Body of pancreas (tissue), 4 donors: Measurements from ENCODE around the gene SLC45A1. TPM values are rescaled to one million over a fixed set of nuclear protein-coding genes. Genes with fewer than 3 reads are reported as not detected.

Source experiments
- ATAC-seq: fragments of 150-250 bp; one replicate; pipeline ENCODE4 v1.9.1; 2016
- DNase-seq, 4 donors: peaks; one replicate each; pipeline ENCODE4 v3.0.0-alpha.2; 2019
- H3K27ac ChIP-seq, 4 donors: fragments of 200-600 bp; sonication (generic); 1 replicate in 3 of 4; 2 replicates in 1 of 4; pipeline versions ENCODE4 v1.5.1 to v1.6.1; 2016 to 2019; ENCODE audit warnings: mild to moderate bottlenecking in 1 of 4, mixed read lengths in 1 of 4, moderate library complexity in 1 of 4
- H3K27me3 ChIP-seq, 2 donors: fragments of 200-600 bp; sonication (generic); one replicate each; pipeline ENCODE4 v1.6.0; 2016; ENCODE audit warnings: mild to moderate bottlenecking in 1 of 2
- H3K36me3 ChIP-seq, 2 donors: fragments of 200-600 bp; sonication (generic); replicated peaks in 1 of 2; 2 replicates each; pipeline ENCODE4 v1.5.1; 2016; ENCODE audit warnings: low read depth in 2 of 2; ENCODE audit not compliant: insufficient read depth in 1 of 2
- H3K4me1 ChIP-seq: fragments of 200-600 bp; sonication (generic); one replicate; pipeline ENCODE4 v1.6.0; 2016
- H3K4me3 ChIP-seq, 2 donors: fragments of 200-600 bp; sonication (generic); 1 replicate in 1 of 2; 2 replicates in 1 of 2; pipeline ENCODE4 v1.5.1; 2016 to 2019
- H3K9me3 ChIP-seq, 3 donors: fragments of 200-600 bp; sonication (generic); 1 replicate in 2 of 3; 2 replicates in 1 of 3; pipeline ENCODE4 v1.5.1; 2016
- POLR2A ChIP-seq, 3 donors: fragments of 450-650 bp; IDR thresholded peaks; one replicate each; pipeline ENCODE4 v1.6.1; 2016; ENCODE audit warnings: antibody characterized with exemption in 3 of 3, mild to moderate bottlenecking in 2 of 3
- WGBS, 2 donors: methylation state at CpG; one replicate each; pipeline ENCODE4 v1.1.5; 2017; 5-methylcytosine and 5-hydroxymethylcytosine counted together
- intact Hi-C: fragments of 100-400 bp; cut with DNase I; formaldehyde crosslinking; loops from one replicate; pipeline ENCODE4 v1.15.1; 2023
- total RNA-seq, 2 donors: library from RNA; depleted of rRNA; stranded (reverse); fragments of >200 nt; gene quantifications; one replicate each; pipeline ENCODE4 v1.1.0, GENCODE V29; 2016
- TF ChIP-seq, protein P1 (sequence below), 7 experiments: fragments of 450-650 bp in 4 of 7; fragments of 200-600 bp in 3 of 7; sonication (generic) in 3 of 7; IDR thresholded peaks; one replicate each; pipeline ENCODE4 v1.5.1; 2016 to 2019; ENCODE audit warnings: antibody characterized with exemption in 7 of 7

SLC45A1 gene
- total RNA-seq, 2 donors from 2014 or later, result 1.6 TPM; not detected in 1

GRCh38 chr1:8350914-8351684 lies 33.2 kb downstream of the SLC45A1 start:
- WGBS, 2 donors, result 67 to 86% methylated on average over 17 to 23 of the region's 24 CpGs

GRCh38 chr1:8351693-8352470 lies 34.0 kb downstream of the SLC45A1 start:
- H3K4me1 ChIP-seq, result peaks cover 5% of the 10 kb centered on the region
- no peaks in the 10 kb centered on the region for H3K9me3 ChIP-seq
- ATAC-seq, result no peak
- intact Hi-C loops, result no loop called here
- H3K27me3 ChIP-seq, result no peaks in the 10 kb centered on the region
- no peak for TF ChIP-seq POLR2A (IDR thresholded peaks at IDR 0.05)
- TF ChIP-seq, protein P1, sequence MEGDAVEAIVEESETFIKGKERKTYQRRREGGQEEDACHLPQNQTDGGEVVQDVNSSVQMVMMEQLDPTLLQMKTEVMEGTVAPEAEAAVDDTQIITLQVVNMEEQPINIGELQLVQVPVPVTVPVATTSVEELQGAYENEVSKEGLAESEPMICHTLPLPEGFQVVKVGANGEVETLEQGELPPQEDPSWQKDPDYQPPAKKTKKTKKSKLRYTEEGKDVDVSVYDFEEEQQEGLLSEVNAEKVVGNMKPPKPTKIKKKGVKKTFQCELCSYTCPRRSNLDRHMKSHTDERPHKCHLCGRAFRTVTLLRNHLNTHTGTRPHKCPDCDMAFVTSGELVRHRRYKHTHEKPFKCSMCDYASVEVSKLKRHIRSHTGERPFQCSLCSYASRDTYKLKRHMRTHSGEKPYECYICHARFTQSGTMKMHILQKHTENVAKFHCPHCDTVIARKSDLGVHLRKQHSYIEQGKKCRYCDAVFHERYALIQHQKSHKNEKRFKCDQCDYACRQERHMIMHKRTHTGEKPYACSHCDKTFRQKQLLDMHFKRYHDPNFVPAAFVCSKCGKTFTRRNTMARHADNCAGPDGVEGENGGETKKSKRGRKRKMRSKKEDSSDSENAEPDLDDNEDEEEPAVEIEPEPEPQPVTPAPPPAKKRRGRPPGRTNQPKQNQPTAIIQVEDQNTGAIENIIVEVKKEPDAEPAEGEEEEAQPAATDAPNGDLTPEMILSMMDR (IDR thresholded peaks at IDR 0.05), result peak; percentile 40 to 53 (median 51)
- H3K4me3 ChIP-seq, result no peak overlapping the region
- 70 to 78% methylated on average over 10 to 13 of the region's 13 CpGs for WGBS, 2 donors
- peaks cover 16 to 25% of the 10 kb centered on the region in 2 donors for H3K36me3 ChIP-seq
- peak in 1 of 4 donors; percentile 45 for DNase-seq
- H3K27ac ChIP-seq, result no peak overlapping the region

More at GRCh38 chr1:8350914-8351684, 33.2 kb downstream of the SLC45A1 start:
- Histone ChIP-seq H3K4me3 (no peak overlapping the region), H3K4me1 (peaks cover 5% of the 10 kb centered on the region), H3K27me3 (no peaks in the 10 kb centered on the region), H3K9me3 (no peaks in the 10 kb centered on the region), H3K27ac (no peak overlapping the region), H3K36me3 (peaks cover 15 to 21% of the 10 kb centered on the region in 2 donors)
- DNase-seq (no peak), ATAC-seq (no peak)
- intact Hi-C loops, result no loop called here
- TF ChIP-seq, protein P1 (IDR thresholded peaks at IDR 0.05), result no peak
- TF ChIP-seq POLR2A (IDR thresholded peaks at IDR 0.05), result no peak

DNA sequence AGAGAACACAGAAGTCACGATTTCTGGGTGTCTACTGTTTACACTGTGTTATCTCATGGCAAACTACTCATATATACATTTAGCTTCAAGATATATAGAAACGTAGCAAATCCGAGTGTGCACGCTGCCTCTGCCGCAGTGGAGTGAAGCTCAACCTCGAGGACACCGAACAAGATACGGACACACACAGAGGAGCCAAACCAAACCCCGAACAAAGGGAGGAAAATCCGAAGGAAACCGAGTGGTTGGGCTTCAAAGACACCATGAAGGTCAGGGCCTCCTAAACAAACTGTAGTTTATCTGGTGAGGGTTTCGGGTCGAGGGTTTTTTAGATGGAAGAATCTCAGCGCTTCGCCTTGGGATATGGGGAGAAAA lies 34.5 kb downstream of the SLC45A1 start:
- no peak for DNase-seq
- no peak for TF ChIP-seq POLR2A (IDR thresholded peaks at IDR 0.05)
- TF ChIP-seq, protein P1 (IDR thresholded peaks at IDR 0.05), result no peak
- H3K27me3 ChIP-seq, result no peaks in the 10 kb centered on the region
- H3K4me1 ChIP-seq, result peaks cover 5% of the 10 kb centered on the region
- no peaks in the 10 kb centered on the region for H3K9me3 ChIP-seq
- WGBS, 2 donors, result 52 to 56% methylated on average over 15 of the region's 15 CpGs
- intact Hi-C loops, result no loop called here
- peaks cover 17 to 27% of the 10 kb centered on the region in 2 donors for H3K36me3 ChIP-seq
- ATAC-seq, result no peak
- H3K4me3 ChIP-seq, result no peak overlapping the region
- peak overlapping the region in 2 of 4 donors; percentile 30 to 33 for H3K27ac ChIP-seq

GRCh38 chr1:8352886-8353785 lies 35.2 kb downstream of the SLC45A1 start:
- peaks cover 5% of the 10 kb centered on the region for H3K4me1 ChIP-seq
- no peak for ATAC-seq
- H3K27ac ChIP-seq, result peak overlapping the region in 2 of 4 donors; percentile 30 to 33
- intact Hi-C loops, result no loop called here
- DNase-seq, result no peak
- no peaks in the 10 kb centered on the region for H3K9me3 ChIP-seq
- 76 to 81% methylated on average over 20 to 21 of the region's 21 CpGs for WGBS, 2 donors
- H3K36me3 ChIP-seq, result peaks cover 23 to 33% of the 10 kb centered on the region in 2 donors
- no peak overlapping the region for H3K4me3 ChIP-seq
- no peak for TF ChIP-seq POLR2A (IDR thresholded peaks at IDR 0.05)
- TF ChIP-seq, protein P1 (IDR thresholded peaks at IDR 0.05), result no peak
- no peaks in the 10 kb centered on the region for H3K27me3 ChIP-seq
